H7 (cell line): ENCODE measurements around the gene PPARD. TPM values are rescaled to one million over a fixed set of nuclear protein-coding genes. Genes with fewer than 3 reads are reported as not detected.

Experiments used
- DNase-seq: peaks from one replicate; pipeline ENCODE4 v3.0.0; 2012
- H3K27me3 ChIP-seq: 2 replicates; pipeline ENCODE4 v1.6.0; 2011; ENCODE audit warnings: mild to moderate bottlenecking, low read length; ENCODE audit not compliant: control insufficient read depth, insufficient read depth
- H3K36me3 ChIP-seq: replicated peaks from 2 replicates; pipeline ENCODE4 v1.5.1; 2011; ENCODE audit warnings: low read length; ENCODE audit not compliant: control insufficient read depth, insufficient read depth
- H3K4me3 ChIP-seq: 2 replicates; pipeline ENCODE4 v1.5.1; 2011; ENCODE audit warnings: low read depth, mild to moderate bottlenecking, control low read depth, low read length, moderate library complexity; ENCODE audit not compliant: insufficient read depth
- total RNA-seq: library from RNA; depleted of rRNA; stranded (reverse); fragments of >200 nt; shearing (Covaris generic); gene quantifications from 2 replicates; pipeline ENCODE4 v1.2.3, GENCODE V29; 2014; rRNA removed

The PPARD gene
- total RNA-seq = 1.9 and 3.2 TPM in 2 replicates

DNA sequence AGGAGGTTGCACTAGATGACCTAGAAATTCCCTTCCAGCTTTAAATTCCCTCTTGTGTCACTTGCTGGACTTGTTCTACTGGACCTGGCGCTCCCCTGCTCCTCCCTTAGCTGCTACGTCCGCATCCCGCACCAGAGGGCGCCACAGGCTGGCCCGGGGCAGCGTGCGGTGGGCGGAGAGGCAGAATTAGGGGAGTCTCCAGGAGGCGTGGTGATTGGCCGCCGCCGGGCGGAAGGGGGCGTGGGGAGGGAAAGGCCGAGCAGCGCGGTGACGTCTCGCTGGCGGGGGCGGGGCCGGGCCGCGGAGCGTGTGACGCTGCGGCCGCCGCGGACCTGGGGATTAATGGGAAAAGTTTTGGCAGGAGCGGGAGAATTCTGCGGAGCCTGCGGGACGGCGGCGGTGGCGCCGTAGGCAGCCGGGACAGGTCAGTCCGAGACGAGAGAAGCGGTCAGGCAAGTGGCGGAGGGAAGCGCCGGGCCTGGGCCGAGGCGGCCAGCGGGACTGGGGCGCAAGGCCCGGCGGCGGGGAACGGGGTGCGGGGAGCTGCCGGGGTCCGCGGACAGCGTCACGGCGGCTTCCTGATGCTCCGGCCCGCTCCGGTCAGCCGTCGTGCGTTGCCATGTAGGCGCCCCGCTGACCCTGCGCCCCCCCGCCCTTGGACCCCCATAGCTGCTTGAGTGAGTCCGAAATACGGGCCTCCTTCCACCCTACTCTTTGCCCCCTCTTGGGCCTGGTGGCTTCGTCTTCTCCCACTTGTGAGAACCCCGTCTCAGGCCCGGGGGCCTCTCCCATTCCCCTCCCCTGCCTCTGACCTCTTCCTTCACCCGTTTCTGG, at the start of gene PPARD:
Gene PPARD, plus strand, starts transcription at position 301 of the 834 bp plus-strand sequence. CDS start 68,530 bp downstream, outside the sequence.
- Histone ChIP-seq H3K4me3 (peak within 1 kb of the TSS; percentile 74), H3K36me3 (peaks cover 1% of the 10 kb centered on the region), H3K27me3 (no peaks in the 10 kb centered on the region)
- DNase-seq = peak; percentile 100

DNA sequence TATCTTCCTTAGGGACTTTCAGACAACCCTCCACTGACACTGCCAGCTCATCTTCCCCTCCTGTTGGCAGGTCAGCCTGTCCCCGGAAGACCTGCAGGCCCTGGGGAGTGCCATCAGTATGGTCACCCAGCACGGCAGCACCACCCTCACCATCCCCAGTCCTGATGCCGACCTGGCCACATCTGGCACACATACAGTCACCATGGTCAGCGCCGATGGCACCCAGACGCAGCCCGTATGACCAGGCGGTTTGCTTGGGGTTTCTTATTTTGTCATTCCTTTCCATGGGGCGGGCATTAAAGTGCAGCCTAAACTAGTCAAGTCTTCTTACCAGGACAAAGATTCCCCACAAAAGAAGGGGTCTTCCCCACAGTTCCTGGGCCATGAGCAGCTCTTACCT, 48.7 kb upstream of the PPARD start:
- DNase-seq = no peak
- H3K27me3 ChIP-seq = no peaks in the 10 kb centered on the region
- no peak overlapping the region for H3K4me3 ChIP-seq
- peaks cover 19% of the 10 kb centered on the region for H3K36me3 ChIP-seq

DNA sequence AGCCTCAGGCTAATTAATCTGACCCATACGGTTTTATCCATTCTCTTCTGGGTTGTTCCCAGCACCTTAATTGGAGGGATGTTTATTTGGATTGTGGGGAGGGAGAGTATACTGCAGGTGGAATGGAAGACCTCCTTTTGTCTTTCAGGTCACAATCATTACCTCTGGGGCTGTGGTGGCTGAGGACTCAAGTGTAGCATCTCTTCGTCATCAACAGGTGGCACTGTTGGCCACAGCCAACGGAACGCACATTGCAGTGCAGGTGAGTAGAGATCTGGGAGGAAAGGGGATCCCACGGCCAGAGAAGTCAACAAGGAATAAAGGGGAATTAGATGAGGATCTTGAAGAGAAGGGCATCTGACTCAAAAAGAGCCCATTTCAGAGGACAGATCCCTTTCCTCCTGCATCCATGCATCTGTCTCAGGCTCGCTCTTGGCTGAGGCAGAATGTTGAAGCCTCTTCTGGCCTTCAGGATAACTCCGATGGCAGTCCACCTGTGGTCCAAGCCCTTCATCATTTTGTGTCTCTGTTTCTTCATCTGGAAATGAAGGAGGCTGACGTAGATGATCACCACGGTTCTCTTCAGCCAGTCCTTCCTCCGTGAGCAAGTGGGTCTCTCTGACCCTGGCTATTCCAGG, 47.9 kb upstream of the PPARD start:
- Histone ChIP-seq H3K27me3 (no peaks in the 10 kb centered on the region), H3K36me3 (peaks cover 19% of the 10 kb centered on the region), H3K4me3 (no peak overlapping the region)
- DNase-seq = peak; percentile 91

DNA sequence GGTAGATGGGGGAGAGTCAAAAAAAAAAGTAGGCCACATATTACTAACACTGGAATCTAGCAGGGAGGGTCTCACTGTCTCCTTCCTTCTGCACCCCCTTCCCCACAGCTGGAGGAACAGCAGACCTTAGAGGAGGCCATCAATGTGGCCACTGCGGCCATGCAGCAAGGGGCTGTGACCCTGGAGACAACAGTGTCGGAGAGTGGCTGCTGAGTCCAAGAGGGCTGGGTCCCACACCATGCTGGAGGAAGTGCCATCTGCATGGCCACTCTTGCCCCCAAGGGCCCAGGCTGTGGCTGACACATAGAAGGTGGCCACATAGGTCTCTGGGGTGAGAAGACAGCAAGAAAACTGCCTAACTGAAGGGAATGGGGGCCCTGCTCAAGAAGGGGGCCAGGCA, 47.3 kb upstream of the PPARD start:
- Histone ChIP-seq H3K4me3 (no peak overlapping the region), H3K36me3 (peaks cover 16% of the 10 kb centered on the region), H3K27me3 (no peaks in the 10 kb centered on the region)
- DNase-seq = no peak

DNA sequence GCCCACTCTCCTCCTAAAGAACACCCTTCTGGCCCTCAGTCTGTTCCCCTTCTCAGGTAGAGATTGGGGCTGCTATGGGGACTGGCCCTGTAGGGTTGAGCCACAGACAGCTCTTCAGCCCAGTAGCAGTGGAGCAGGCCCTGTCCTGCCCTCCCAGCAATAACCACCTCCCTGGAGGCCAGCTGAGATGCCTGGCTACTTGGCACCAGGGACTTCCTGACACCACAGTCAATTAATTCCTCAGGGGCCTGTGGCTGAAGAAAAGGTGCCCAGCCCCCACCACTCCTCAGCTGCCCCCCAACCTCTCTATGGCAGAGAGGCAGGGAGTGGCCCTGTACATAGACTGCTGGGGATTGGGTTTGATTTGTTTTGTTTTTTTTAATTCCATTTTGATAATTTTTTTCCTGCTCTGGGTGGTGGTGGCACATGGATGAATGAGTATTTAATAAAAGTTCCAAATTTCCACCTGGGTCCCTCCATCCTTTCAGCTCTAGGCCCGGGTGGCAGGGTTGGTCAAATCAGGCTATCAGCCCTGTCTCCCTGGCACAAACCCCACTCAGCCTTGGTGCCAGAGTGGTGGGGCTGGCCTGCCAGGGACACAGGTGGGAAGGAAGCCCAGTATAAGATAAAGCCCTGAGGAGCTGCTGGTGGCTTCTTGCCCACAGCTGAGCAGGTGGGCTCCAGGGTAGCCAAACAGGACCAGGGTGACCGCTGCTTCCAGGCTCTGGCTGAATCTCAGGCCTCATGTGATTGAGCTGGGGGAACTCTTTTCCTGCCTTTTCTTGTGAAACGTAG, 46.6 kb upstream of the PPARD start:
- Histone ChIP-seq H3K27me3 (no peaks in the 10 kb centered on the region), H3K4me3 (no peak overlapping the region), H3K36me3 (peaks cover 12% of the 10 kb centered on the region)
- no peak for DNase-seq

DNA sequence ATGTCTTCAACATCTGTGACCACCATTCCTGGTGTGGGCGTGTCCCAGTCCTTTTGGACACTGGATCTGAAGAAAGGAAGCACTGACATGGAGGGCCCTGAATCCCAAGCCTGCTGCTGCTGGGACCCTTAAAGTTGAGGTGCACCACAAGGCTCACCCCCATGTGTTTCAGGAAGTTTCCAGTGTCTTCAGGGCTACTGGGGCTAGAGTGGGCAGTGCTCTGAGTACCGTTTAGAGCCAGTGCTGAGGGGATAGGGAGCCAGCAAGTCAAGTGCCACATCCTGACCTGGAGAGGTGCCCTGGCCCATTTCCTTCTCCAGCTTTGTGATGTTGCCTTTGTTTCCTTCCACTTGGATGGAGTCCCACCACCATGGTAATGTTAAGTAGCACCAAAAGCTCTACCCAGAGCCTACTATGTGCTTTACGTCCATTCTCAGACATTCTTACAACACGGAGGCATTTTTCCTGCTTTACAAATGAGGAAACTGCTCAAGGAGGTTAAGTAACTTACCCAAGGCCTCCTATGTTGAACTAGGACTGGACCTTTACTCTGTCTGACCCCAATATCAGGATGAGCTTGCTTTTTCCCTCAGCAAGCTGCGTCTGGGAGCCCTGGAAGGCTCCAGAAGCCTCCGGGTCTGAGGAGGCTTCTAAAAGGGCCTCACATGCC, 45.3 kb upstream of the PPARD start:
- H3K36me3 ChIP-seq = peaks cover 5% of the 10 kb centered on the region
- DNase-seq = no peak
- H3K27me3 ChIP-seq = no peaks in the 10 kb centered on the region
- no peak overlapping the region for H3K4me3 ChIP-seq

DNA sequence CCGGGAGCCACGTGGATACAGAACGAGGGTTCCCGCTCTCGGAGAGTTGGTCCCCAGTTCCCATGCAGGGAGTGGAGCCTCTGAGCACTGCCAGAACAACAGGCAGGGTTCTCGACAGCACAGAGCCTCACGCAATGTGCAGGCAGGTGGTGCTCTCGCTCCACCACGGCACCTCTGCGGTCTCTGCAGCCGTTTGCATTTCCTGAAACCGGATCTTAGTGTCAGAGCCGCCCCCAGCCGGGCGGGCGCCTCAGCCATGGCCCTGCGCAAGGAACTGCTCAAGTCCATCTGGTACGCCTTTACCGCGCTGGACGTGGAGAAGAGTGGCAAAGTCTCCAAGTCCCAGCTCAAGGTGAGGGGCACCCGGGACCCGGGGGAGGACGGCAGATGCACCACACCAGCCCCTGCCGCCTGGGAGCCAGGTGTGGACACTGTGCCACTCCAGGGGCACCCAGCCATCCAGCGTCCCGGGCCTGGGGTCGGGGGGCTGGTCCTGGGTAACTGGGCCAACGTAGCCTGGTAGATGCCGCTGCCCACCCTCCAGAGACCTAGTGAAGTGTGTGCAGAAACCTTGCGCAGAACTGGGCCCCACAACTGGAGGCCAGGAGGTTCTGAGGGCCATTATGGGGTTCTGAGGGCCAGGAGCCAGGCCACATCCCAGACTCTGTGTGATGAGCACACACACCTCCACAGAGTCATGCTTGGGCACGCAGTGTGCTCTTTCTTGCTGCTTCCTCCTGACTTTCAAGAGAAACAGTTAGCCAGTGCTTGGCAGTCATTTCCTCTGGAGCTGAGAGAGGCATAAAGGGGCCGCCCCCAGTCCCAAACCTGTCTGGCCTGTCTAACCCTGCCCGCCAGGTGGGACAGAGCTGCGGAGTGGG, 44.5 kb upstream of the PPARD start, which contains the start of gene DEF6:
Gene DEF6, plus strand, starts transcription at position 218 of the 881 bp plus-strand sequence. Its CDS starts 39 bp downstream, at position 257.
- peak; percentile 94 for DNase-seq
- peaks cover 5% of the 10 kb centered on the region for H3K36me3 ChIP-seq
- no peaks in the 10 kb centered on the region for H3K27me3 ChIP-seq
- peak within 1 kb of the TSS; percentile 27 for H3K4me3 ChIP-seq

DNA sequence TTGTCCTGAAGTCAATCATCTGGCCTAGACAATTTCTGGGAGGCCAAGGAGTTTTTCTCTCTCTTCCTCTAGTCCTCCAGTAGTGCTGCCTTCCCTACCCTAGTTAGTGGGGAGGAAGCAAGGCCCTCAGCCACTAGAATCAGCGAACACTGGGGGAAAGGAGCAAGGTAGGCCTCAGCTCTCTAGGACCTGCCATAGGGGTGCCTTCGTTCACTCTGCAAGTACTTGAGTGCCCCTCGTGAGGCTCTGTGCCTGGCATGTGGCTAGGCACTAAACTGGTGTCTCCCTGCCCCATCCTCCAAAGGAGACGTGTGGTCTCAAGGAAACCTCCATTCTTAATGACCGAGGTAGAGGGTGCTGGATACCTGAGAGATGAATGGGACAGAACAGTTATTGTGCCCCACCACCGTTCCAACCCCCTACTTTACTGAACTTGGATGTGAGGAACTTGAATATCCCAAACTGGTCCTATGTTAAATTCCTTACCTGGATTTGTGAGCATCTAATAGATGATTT, 43.7 kb upstream of the PPARD start:
- Histone ChIP-seq H3K36me3 (peaks cover 4% of the 10 kb centered on the region), H3K4me3 (no peak overlapping the region), H3K27me3 (no peaks in the 10 kb centered on the region)
- DNase-seq = no peak

DNA sequence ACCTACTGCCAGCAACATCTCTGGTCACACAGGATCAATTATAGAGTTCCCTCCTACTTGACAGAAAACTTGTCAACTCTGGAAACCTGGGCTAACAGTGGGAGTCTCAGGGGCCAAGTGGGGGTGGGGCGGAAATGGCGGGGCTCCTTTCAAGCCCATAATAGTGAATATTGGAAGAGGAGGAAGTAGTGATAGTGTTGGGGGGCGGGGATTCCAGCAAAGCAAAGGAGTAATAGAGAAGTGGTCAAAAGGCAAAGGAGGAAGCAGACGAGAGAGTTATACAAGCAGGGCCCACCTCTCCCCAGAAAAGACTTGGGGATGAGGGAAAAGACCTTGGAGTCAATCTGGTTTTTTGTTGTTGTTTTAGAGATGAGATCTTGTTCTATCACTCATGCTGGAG, 42.7 kb upstream of the PPARD start:
- no peaks in the 10 kb centered on the region for H3K27me3 ChIP-seq
- H3K4me3 ChIP-seq = no peak overlapping the region
- no peak for DNase-seq
- peaks cover 2% of the 10 kb centered on the region for H3K36me3 ChIP-seq

DNA sequence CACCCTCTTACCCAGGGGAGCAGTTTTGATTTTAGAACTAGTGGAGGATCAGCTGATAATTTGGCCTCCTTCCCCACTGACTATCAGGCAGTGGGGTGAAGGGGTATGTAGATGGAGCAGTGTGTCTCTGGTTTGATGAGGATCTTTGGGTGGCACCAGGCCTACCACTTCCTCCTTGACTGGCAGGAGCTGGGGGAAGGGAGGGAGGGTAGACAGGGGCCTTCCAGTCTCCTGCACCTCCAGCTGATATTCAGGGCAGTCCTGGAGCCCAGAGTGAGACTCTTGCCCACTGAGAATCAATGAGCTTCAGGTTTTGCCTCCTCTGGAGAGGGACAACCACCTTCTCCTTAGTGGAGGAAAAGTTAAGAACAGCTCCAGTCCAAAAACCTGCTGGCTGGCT, 41.5 kb upstream of the PPARD start:
- no peak for DNase-seq
- no peak overlapping the region for H3K4me3 ChIP-seq
- H3K27me3 ChIP-seq = no peaks in the 10 kb centered on the region
- H3K36me3 ChIP-seq = no peaks in the 10 kb centered on the region

DNA sequence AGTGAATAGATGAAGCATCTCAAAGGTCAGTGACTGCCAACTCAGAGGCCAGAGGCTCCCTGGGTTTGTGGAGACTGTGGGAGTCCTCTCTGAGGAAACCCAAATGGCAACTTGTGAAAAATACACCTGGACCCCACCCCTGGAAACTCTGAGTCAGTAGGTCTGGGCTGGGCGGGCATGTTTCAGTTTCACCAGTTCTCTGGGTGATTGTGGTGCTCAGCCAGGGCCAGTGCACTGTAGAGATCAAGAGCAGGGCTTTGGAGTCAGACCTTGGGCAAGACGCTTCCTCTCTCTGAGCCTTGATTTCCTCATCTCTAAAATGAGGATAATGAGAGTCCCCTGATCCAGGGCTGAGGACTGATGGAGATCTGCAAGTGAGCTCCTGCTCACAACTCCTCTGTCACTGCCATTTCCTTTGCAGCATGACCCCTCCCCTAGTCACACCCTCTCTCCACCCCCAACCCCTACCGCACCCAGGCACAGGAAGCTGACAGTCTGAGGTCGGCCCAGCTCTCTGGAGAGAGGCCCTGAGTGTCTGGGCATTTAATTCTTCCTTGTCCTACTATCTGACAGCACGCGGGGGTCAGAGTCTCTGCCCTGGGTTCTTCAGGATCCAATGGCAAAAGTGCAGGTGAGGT, 39.6 kb upstream of the PPARD start:
- Histone ChIP-seq H3K27me3 (no peaks in the 10 kb centered on the region), H3K36me3 (no peaks in the 10 kb centered on the region), H3K4me3 (no peak overlapping the region)
- DNase-seq = peak; percentile 85

DNA sequence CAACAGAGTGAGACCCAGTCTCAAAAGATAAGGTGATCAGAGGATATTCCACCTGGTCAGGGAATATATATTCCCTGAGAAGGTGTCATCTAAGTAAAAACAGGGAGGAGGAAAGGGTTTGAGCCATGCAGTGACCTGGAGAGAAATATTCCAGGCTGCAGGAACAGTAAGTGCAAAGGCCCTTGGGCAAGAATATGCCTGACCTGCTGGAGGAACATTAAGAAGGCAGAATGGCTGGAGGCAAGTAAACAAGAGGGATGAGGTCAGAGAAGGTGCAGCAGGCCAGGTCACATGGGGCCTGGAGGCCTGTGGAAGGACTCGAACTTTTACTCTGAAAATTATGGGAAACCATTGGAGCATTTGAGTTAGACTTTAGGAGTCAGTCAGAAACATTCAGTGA, 38.1 kb upstream of the PPARD start:
- Histone ChIP-seq H3K36me3 (no peaks in the 10 kb centered on the region), H3K27me3 (no peaks in the 10 kb centered on the region), H3K4me3 (no peak overlapping the region)
- DNase-seq = no peak

DNA sequence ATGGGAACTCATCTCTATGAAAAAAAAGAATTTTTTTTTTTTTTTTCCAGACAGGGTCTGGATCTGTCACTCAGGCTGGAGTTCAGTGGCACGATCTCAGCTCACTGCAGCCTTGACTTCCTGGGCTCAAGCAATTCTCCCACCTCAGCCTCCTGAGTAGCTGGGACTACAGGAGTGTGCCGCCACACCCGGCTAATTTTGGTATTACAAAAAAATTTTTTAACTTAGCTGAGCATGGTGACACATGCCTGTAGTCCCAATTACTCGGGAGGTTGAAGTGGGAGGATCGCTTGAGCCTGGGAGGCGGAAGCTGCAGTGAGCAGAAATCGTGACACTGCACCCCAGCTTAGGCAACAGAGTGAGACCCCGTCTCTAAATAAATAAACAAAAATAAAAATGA, 37.2 kb upstream of the PPARD start:
- H3K36me3 ChIP-seq = no peaks in the 10 kb centered on the region
- no peaks in the 10 kb centered on the region for H3K27me3 ChIP-seq
- no peak for DNase-seq
- H3K4me3 ChIP-seq = no peak overlapping the region
